Neural crest cell (in vitro differentiated cells): ENCODE results near the gene APCDD1L. TPM values are rescaled to one million over a fixed set of nuclear protein-coding genes. Genes with fewer than 3 reads are reported as not detected.

Experiments
- DNase-seq: peaks from one replicate; pipeline ENCODE4 v3.0.0; 2021; ENCODE audit warnings: low read depth, mixed read lengths, low spot score
- H3K27ac Mint-ChIP-seq: one replicate; pipeline ENCODE4 v1.8.0; 2021; ENCODE audit warnings: mild to moderate bottlenecking, mixed read lengths; ENCODE audit not compliant: unreplicated experiment
- H3K27me3 Mint-ChIP-seq: 2 replicates; pipeline ENCODE4 v1.8.0; 2021; ENCODE audit warnings: low read depth, mild to moderate bottlenecking, mixed read lengths
- H3K36me3 Mint-ChIP-seq: 2 replicates; pipeline ENCODE4 v1.8.0; 2021; ENCODE audit warnings: low read depth, mild to moderate bottlenecking, mixed read lengths
- H3K4me1 Mint-ChIP-seq: 2 replicates; pipeline ENCODE4 v1.8.0; 2021; ENCODE audit warnings: mixed read lengths
- H3K4me3 Mint-ChIP-seq: one replicate; pipeline ENCODE4 v1.8.0; 2021; ENCODE audit warnings: mild to moderate bottlenecking, mixed read lengths
- H3K9me3 Mint-ChIP-seq: 2 replicates; pipeline ENCODE4 v1.8.0; 2021; ENCODE audit warnings: mixed read lengths
- CTCF ChIP-seq: fragments of 200-600 bp; sonication (generic); conservative IDR thresholded peaks from 2 replicates; pipeline ENCODE4 v1.5.0; 2021; ENCODE audit warnings: antibody characterized with exemption, mild to moderate bottlenecking
- total RNA-seq: library from RNA; stranded (reverse); gene quantifications from 2 replicates; pipeline ENCODE4 v1.2.1, GENCODE V29; 2021

Gene APCDD1L
- total RNA-seq, 1 donor from 2014 or later, result not detected

GRCh38 chr20:58463256-58463655, 51.9 kb downstream of the APCDD1L start:
- TF ChIP-seq CTCF, result no peak
- H3K36me3 Mint-ChIP-seq, result no peaks in the 10 kb centered on the region

GRCh38 chr20:58461899-58462298, 53.3 kb downstream of the APCDD1L start:
- peak overlapping the region; percentile 19 for H3K27ac Mint-ChIP-seq
- no peaks in the 10 kb centered on the region for H3K27me3 Mint-ChIP-seq
- peaks cover 4% of the 10 kb centered on the region for H3K36me3 Mint-ChIP-seq
- TF ChIP-seq CTCF, result no peak
- H3K4me1 Mint-ChIP-seq, result peaks cover 21% of the 10 kb centered on the region
- H3K4me3 Mint-ChIP-seq, result peak overlapping the region; percentile 16
- DNase-seq, result no peak
- no peaks in the 10 kb centered on the region for H3K9me3 Mint-ChIP-seq

More at GRCh38 chr20:58463256-58463655, 51.9 kb downstream of the APCDD1L start:
- H3K27me3 Mint-ChIP-seq, result no peaks in the 10 kb centered on the region
- no peak overlapping the region for H3K4me3 Mint-ChIP-seq
- no peaks in the 10 kb centered on the region for H3K9me3 Mint-ChIP-seq
- no peak overlapping the region for H3K27ac Mint-ChIP-seq
- H3K4me1 Mint-ChIP-seq, result peaks cover 15% of the 10 kb centered on the region
- no peak for DNase-seq

GRCh38 chr20:58461104-58461503, 54.1 kb downstream of the APCDD1L start:
- Mint-ChIP-seq H3K4me3 (no peak overlapping the region), H3K27ac (no peak overlapping the region), H3K27me3 (no peaks in the 10 kb centered on the region), H3K4me1 (peaks cover 21% of the 10 kb centered on the region), H3K36me3 (peaks cover 8% of the 10 kb centered on the region), H3K9me3 (no peaks in the 10 kb centered on the region)
- no peak for TF ChIP-seq CTCF
- no peak for DNase-seq

GRCh38 chr20:58459058-58459750, 56.0 kb downstream of the APCDD1L start:
- Mint-ChIP-seq H3K36me3 (peaks cover 21% of the 10 kb centered on the region), H3K9me3 (peaks cover 8% of the 10 kb centered on the region), H3K27me3 (no peaks in the 10 kb centered on the region), H3K4me3 (no peak overlapping the region), H3K27ac (peak overlapping the region; percentile 12), H3K4me1 (peaks cover 21% of the 10 kb centered on the region)
- DNase-seq, result no peak
- no peak for TF ChIP-seq CTCF

GRCh38 chr20:58458342-58459057, 56.7 kb downstream of the APCDD1L start:
- H3K27me3 Mint-ChIP-seq, result no peaks in the 10 kb centered on the region
- H3K27ac Mint-ChIP-seq, result peak overlapping the region; percentile 32
- H3K36me3 Mint-ChIP-seq, result peaks cover 25% of the 10 kb centered on the region
- H3K4me1 Mint-ChIP-seq, result peaks cover 21% of the 10 kb centered on the region
- no peak overlapping the region for H3K4me3 Mint-ChIP-seq
- no peak for TF ChIP-seq CTCF
- peaks cover 11% of the 10 kb centered on the region for H3K9me3 Mint-ChIP-seq
- DNase-seq, result no peak
